KG1 (cell line): ENCODE measurements around the gene FKTN.
A peak's percentile ranks its signal among the peaks of the same experiment; 100 is the strongest.
"Not testable (repeated sequence)": the region's sequence is repeated elsewhere in the genome, so short reads cannot be mapped to it uniquely, and the experiment has no call there.

Experiments
- DNase-seq: peaks from one replicate; lab custom pipeline; 2025; lab: John Stamatoyannopoulos, UW

FKTN gene

DNA sequence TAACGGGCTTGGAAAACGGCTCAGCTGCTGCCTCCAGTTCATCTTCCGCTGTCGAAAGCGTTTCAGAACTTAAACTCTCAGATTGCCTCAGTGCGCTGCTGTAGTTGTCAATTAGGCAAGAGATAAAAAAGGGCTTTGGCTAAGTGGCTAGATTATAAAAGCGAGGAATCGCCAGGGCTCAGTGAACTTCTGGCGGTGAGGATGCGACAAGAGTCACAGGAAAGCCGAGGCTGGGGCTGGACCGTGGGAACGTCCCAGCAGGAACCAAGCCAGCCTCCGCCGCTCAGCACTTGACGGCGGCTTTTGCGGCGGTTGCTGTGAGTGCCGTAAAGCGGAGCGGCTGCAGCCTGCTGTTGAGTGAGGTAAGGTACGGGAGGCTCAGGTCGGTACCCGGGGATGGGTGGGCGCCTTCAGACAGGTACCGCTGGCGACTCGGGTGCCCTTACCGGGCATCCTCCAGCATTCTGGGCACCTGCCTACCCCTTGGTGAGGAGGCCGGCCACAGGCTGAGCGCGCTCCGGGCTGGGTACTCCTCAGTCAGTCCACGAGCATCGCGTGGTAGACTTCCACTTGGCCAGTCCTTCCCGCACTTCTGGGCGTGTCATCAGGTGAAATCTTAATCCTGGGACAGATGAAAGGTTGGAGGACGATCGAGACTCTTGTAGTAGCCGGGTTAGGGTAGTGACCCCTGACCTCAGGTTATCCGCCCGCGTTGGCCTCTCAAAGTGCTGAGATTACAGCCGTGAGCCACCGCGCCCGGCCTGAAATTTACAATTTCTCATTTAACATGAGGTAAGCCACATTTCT lies at the start of gene FKTN:
Gene FKTN, plus strand, starts transcription at position 328 of the 807 bp plus-strand sequence. CDS start 16,902 bp downstream, outside the sequence.
- DNase-seq = peak; percentile 73

GRCh38 chr9:105508530-105508929 lies 49.4 kb upstream of the FKTN start:
- DNase-seq = no peak

DNA sequence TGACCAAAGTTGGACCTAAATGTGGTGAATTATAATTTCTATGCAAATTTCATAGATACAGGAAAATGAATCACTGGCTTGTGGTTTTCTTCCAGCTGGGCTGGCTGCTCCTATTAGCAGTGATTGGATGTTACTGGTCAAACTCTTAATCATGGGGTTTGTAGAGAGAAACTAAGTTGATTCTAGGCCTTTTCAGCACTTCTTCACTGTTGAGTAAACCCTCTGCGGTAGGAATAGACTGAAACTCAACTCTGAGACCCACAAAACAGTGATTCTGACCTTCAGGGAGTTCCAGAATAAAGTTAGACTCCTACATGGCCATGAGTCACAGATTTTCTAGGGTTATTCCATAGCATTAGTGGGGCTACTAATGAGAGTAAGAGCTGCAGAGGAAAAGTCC lies 47.9 kb upstream of the FKTN start:
- DNase-seq = no peak

DNA sequence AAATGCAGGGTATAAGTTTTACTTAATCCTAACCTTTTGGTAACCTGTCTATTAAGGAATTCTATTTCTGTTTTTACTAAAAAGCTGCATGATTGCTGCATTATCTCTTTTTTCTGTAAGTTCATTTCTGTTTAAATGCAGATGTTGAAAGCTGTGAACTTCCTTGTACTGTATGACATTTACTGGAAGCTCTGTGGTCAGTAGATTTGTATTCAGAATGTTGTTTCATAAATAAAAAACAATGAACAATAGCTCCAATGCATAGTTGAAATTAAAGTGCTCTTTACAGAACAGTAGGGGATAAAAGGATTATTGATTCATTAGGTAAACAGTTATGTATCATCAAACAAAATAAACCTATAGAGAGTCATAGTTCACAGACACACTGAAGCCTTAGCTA lies 46.5 kb upstream of the FKTN start:
- DNase-seq = no peak

- DNase-seq = no peak
Measured at GRCh38 chr9:105515811-105516413, 42.0 kb upstream of the FKTN start.

- DNase-seq = not testable (repeated sequence)
Measured at GRCh38 chr9:105519710-105520369, 38.1 kb upstream of the FKTN start.

DNA sequence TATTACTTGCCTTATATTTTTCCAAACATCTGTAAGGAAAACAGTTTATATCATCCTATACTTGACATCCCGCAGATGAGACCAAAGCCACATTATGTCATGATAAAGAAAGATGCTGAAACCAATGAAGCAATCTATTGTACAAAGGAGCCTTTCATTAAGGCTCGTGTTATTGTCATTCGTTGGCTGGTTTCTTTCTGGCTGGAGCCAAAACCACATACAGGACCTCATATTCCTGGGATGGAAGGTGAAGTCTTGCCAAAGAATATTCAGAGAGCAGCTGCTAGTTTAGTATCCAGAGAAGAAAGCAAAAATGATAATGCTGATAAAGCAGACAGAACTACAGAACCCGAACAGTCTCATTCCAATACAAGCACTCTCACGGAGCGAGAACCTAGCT lies 36.9 kb upstream of the FKTN start:
- not testable (repeated sequence) for DNase-seq

- not testable (repeated sequence) for DNase-seq
Measured at GRCh38 chr9:105522618-105523385, 35.1 kb upstream of the FKTN start.

DNA sequence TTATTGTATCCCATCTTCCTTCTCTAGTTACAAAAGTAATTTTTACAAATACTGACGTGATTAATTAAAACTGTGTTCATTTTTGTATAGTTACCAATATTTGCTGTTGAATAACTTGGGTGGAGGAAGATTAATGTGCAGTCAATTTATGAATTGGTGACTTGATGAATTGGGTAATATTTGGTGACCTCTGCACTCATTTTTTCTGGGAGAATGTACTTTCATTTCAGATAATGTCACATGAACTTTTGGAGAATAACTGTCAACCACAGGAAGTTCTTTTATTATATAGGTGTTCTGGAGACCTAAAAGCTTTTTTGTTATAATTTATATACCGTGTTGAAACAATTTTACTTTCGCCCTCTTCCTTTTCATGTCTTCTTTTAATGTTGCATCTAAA lies 26.4 kb upstream of the FKTN start:
- no peak for DNase-seq

DNA sequence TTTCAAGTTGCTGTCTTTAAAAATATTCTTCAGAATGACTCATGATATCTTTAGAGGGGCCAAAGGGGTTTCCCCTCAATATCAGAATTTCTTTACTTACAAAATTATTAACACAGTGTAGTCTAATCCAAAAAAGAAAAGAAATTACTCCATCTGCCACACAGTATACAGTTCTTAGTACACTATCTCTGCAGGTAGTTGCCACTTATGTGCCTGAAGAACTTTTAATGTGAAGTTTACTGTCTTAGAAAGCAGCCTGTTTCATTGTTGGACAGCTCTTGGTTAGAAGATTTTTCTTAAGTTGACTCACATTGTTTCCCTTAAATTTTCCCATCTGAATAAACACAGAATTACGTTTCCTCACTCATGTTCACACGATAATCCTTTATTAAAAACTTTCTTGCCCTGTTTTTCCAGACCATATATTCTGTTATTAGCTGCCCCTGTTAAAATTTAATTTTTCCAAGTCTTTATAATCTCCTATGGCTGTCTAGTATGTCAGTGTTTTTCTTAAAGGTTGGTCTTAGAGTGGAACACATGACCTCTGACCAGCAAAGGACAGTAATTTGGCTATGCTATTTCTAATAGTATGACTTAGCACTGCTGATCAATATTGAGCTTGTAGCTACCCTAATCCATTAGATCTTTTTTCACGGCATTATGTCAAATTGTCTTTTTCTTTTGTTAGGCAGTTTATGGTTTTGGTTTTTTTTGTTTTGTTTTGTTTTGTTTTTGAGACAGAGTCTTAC lies 21.8 kb upstream of the FKTN start:
- no peak for DNase-seq

DNA sequence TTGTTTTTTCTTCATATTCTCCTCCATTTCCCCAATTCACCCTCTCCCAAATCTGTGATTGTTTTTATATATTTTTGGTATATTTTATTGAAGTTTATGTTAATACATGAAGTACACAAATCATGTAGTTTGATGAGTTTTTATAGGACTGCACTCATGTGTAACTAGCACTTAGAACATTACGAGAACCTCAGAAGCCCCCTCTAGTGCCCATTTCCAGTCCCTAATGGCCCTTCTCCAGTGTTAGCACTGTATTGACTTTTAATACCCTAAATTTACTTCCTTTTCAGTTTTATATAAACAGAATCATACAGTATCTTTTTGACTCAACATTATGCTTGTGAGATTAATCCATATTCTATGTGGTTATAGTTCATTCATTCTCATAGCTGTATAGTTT lies 18.5 kb upstream of the FKTN start:
- no peak for DNase-seq

- no peak for DNase-seq
Measured at GRCh38 chr9:105541838-105542237, 16.1 kb upstream of the FKTN start.

- DNase-seq = no peak
Measured at GRCh38 chr9:105554042-105554441, 3.9 kb upstream of the FKTN start.

- no peak for DNase-seq
Measured at GRCh38 chr9:105572455-105572854, 14.5 kb downstream of the FKTN start.

DNA sequence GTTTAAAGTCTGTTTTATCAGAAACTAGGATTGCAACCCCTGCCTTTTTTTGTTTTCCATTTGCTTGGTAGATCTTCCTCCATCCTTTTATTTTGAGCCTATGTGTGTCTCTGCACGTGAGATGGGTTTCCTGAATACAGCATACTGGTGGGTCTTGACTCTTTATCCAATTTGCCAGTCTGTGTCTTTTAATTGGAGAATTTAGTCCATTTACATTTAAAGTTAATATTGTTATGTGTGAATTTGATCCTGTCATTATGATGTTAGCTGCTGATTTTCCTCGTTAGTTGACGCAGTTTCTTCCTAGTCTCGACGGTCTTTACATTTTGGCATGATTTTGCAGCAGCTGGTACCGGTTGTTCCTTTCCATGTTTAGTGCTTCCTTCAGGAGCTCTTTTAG lies 22.0 kb downstream of the FKTN start:
- not testable (repeated sequence) for DNase-seq

- not testable (repeated sequence) for DNase-seq
Measured at GRCh38 chr9:105581550-105581949, 23.6 kb downstream of the FKTN start.

- DNase-seq = no peak
Measured at GRCh38 chr9:105593145-105593544, 35.2 kb downstream of the FKTN start.

GRCh38 chr9:105608721-105609598 lies 51.0 kb downstream of the FKTN start:
- DNase-seq = peak; percentile 16

GRCh38 chr9:105621001-105621400 lies 63.1 kb downstream of the FKTN start:
- no peak for DNase-seq

DNA sequence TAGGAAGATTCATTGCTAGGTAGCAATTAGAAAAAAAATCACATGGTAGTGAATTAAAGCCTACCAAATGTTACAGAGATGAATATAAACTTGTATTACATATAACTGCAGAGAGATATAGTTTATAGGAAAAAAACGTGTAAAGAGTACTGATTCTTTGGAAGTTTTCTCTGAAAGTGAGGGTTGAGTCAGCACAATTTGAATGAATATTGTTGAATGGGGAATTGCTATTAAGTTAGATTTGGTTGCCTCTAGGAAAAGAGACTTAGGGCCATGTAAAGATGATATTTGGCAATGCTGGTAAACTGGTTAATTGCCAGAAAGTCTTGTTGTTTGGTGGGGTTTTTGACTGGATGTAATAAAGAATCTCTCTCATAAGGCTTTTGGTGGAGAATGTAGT lies 67.2 kb downstream of the FKTN start:
- no peak for DNase-seq

- DNase-seq = no peak
Measured at GRCh38 chr9:105632807-105633206, 74.9 kb downstream of the FKTN start.
